ENCODE measurements around the gene CACNA1G.

GRCh38 chr17:50634224-50634914 is 73.9 kb downstream of the CACNA1G start, which contains the start of gene ABCC3:
- TF ChIP-seq POLR2A (IDR thresholded peaks at IDR 0.05; ENCODE audit: extremely low read depth, insufficient read length): no peak
- no peak for TF ChIP-seq CTCF (IDR thresholded peaks at IDR 0.05; ENCODE audit: low read depth, low read length)
- TF ChIP-seq MAX (IDR thresholded peaks at IDR 0.05; ENCODE audit: low read depth, low read length): no peak
- TF ChIP-seq MYC (IDR thresholded peaks at IDR 0.05; ENCODE audit: low read depth, low read length): no peak
